HG03575 (cell line): Measurements from ENCODE around the gene MPV17L.
"Not testable (repeated sequence)": the region's sequence is repeated elsewhere in the genome, so short reads cannot be mapped to it uniquely, and the experiment has no call there.

Experiments used
- ATAC-seq: cut with Tn5 transposase; IDR thresholded peaks from one replicate; pipeline ENCODE4 v1.9.1; 2021; ENCODE audit not compliant: unreplicated experiment, insufficient number of reproducible peaks, low FRiP score; ENCODE audit errors: extremely low read depth

Gene MPV17L

DNA sequence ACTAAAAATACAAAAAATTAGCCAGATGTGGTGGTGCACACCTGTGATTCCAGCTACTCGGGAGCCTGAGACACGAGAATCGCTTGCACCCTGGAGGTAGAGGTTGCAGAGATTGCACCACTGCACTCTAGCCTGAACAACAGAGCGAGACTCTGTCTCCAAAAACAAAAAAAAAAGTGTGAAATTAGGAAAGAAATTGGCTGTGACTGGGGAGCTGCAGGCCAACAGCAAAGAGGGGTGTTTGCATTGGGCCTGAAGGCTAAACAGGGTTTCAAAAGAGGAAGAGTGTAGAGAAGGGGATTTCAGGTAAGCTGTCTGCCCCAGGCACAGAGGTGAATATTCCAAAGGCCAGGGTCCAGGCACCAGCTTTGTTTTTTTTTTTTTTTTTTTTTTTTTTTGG lies 48.2 kb downstream of the MPV17L start:
- ATAC-seq: no peak

DNA sequence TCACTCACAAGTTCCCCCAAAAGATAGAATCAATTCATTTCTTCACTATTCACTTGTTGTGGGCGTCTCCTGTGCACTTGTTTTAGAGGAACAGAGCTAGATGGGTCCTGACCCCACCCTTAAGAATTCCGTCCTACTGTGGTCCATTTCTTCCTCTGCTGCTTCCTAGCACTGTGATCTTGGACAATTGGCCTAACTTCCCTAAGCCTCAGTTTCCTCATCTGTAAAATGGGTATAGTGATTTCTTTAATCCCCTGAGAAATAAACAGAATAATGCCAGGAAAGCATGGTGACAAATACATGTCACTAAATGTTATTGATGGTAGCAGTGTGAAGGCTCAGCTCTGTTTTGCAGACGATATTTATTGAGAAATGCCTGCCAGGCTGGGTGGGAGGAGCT lies 48.7 kb downstream of the MPV17L start:
- no peak for ATAC-seq

DNA sequence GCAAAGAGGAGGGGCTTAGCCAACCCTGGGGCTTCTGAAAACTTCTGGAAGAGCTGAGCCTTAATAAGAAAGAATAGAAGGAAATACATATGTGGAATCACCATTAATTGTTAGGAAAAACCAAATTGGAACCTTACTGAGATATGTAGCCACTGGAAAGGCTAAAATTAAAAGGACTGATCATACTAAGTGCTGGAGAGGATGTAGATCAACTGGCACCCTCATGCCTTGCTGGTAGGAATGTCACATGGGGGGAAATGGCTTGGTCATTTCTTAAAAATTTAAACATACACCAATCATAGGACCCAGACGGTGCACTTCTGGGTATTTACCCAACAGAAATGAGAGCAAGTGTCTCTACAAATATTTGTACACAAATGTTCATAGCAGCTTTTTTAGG lies 49.9 kb downstream of the MPV17L start:
- ATAC-seq: no peak

DNA sequence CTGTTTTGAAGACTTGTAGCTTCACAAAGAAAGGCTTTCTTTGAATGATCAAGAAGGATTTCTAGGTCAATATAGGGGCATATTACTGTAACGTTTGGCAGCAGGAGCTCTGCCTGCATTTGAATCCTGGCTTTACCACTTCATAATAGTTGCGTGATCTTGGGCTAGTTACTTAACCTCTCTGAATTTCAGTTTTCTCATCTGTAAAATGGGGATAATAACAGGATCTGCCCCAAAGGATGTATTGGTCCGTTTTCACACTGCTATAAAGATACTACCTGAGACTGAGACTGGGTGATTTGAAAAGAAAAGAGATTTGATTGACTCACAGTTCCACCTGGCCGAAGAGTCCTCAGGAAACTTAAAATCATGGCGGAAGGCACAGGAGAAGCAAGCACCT lies 51.3 kb downstream of the MPV17L start:
- ATAC-seq: no peak

DNA sequence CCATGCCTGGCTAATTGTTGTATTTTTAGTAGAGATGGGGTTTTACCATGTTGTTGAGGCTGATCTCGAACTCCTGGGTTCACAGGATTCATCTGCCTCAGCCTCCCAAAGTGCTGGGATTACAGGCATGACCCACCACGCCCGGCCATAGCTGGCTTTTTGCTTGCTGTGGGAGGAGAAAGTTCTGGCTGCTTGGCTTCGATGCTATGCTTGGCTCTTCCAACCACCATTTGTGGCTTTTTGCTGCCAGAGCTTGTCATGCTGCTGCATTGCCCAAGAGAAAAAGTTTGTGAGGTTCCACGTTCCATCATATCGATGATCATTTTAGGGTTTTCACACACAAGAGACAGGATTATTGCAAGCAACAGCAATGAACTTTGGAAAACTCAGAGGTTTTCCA lies 55.1 kb downstream of the MPV17L start:
- no peak for ATAC-seq

DNA sequence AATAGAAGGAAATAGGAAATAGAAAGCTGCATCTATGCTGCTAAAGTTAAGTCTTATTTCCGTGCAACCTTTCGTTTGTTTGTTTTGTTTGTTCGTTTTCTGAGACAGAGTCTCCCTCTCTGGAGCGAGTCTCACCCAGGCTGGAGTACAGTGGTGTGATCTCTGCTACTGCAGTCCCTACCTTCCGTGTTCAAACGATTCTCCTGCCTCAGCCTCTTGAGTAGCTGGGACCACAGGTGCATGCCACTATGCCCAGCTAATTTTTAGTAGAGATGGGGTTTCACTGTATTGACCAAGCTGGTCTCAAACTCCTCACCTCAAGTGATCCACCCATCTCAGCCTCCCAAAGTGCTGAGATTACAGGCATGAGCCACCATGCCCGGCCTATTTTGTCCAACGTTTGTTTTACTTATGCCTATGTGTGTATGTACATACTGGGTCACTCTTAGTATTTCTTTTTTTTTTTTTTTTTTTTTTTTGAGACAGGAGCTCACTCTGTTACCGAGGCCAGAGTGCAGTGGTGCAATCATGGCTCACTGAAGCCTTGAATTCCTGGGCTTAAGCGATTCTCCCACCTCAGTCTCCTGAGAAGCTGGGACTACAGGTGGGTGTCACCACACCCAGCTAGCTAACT lies 55.7 kb downstream of the MPV17L start:
- no peak for ATAC-seq

DNA sequence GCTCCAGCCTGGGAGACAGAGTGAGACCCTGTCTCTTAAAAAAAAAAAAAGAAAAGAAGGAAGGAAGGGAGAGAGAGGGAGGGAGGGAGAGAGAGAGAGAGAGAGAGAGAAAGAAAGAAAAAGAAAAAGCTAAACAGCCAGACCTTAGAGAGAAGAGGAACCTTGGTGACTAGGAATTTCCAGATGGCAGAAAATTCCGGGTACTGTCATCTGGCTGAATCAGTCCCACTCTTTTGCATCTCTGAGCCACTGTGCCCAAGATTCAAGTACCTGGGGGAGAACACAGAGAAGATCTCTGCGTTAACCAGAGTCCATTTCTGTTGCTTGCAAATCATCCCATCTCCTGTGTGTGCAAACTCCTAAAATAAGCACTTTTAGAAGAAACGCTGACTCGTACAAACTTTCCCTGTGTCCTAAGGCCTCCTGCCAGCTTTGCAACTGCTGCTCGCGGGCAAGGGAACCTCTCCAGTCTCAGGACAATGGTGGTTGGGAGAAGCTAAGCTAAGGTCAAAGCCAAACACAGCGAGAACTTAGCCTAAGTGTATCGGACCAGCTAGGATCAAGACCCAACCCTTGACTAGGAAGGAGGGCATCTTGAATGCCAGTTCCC lies 56.8 kb downstream of the MPV17L start:
- ATAC-seq: no peak

DNA sequence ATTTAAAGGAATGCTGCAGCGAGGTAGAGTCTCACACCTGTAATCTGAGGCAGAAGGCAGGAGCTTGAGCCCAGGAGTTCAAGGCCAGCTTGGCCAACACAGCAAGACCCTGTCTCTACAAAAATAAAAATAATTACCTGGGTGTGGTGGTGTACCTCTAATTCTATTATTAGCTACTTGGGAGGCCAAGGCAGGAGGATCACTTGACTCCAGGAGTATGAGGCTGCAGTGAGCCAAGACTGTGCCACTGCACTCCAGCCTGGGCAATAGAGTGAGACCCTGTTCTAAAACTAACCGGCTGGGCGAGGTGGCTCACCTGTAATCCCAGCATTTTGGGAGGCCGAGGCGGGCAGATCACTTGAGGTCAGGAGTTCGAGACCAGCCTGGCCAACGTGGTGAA lies 57.7 kb downstream of the MPV17L start:
- ATAC-seq: not testable (repeated sequence)

DNA sequence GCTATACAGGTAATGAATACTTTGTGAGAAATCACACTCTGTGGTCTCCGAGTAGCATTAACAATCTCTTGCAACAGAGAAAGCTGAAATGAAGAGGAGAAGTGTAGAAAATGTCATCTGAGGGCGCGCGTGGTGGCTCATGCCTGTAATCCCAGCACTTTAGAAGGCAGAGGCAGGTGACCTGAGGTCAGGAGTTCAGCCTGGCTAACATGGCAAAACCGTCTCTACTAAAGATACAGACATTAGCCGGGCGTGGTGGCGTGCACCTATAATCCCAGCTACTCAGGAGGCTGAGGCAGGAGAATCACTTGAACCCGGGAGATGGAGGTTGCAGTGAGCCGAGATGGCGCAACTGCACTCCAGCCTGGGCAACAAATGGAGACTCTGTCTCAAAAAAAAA lies 59.4 kb downstream of the MPV17L start:
- not testable (repeated sequence) for ATAC-seq

DNA sequence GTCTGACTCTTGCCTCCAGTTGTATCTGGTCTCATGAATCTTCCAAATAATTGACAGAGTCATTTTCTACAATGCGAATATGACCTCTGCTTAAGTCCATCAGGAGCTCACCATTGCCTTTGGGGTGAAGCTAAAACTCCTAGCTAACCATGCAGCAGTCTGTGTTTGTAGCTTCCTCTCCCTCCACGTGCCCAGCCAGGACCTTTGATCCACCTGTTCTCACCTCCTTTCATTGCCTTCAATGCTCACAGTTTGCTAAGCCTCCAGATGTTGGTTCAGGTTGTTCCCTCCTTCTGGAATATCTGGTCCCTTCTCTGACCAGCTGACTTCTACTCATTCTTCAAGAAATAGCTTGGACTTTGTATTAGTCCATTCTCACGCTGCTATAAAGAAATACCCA lies 61.8 kb downstream of the MPV17L start:
- ATAC-seq: no peak

DNA sequence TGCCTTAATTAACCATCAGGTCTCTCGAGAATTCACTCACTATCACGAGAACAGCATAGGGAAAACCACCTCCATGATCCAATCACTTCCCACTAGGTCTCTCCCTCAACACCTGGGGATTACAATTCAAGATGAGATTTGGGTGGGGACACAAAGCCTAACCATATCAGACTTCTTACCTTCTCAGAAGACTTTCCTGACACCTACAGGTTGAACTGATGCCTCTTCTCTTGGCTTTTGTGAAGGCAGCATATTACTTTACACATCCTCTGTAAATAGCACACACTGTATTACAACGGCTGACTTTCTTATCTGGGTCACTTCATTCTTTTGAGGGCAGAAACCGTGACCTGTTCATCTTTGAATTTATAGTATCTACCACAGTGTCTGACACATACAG lies 62.4 kb downstream of the MPV17L start:
- ATAC-seq: no peak

DNA sequence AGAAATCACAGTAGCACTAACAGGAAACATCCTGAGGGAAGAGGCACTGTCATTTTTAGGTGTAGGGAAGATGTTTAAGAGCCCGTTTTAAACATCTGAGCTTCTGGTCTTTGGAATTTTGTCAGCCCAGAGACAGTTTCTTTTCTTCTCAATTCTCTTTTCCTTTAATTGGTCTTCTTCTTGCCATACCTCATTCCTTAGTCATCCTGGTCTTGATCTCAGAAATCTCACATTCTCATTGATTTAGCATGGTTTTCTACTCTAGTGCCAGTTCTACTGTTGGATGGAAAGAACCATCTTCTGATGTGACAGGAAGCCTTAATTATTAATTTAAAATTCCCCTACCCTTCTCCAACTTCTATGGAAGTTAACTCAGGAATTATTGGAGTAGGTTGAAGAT lies 64.2 kb downstream of the MPV17L start:
- no peak for ATAC-seq

DNA sequence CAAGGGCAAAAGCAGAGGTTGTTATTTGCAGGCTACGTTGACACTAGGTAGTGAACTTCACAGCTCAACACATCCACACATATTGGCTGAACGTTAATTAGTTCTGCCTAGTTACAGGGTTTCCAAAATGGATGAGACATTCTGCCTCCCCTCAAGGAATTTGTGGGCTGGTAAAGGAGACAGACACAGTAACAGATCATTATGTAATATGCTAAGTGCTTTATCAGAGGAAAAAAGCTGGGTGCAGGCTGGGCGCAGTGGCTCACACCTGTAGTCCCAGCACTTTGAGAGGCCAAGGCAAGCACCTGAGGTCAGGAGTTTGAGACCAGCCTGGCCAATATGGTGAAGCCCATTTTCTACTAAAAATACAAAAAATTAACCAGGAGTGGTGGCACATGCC lies 65.0 kb downstream of the MPV17L start:
- no peak for ATAC-seq

DNA sequence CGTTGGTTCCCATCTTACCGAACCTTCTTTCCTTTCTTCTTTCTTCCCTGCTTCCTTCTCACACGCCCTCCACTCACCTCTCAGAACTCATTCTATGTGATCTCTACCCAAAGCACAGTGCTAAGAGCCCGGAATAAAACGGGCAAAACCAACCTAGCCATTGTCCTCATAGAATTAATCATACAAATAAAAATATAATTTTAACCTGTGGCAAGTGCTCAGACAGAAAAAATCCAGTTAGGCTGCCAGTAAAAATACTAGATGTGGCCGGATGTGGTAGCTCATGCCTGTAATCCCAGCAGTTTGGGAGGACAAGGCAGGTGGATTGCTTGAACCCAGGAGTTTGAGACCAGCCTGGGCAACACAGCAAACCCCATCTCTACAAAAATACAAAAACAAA lies 65.8 kb downstream of the MPV17L start:
- no peak for ATAC-seq
